Glutamatergic neuron (in vitro differentiated cells): Measurements from ENCODE around the gene TIPRL. TPM values are rescaled to one million over a fixed set of nuclear protein-coding genes. Genes with fewer than 3 reads are reported as not detected.

Source experiments
- DNase-seq: peaks from one replicate; pipeline ENCODE4 v3.0.0; 2022
- H3K27ac Mint-ChIP-seq: one replicate; pipeline ENCODE4 v1.8.0; 2020; ENCODE audit warnings: mild to moderate bottlenecking, mixed read lengths, inconsistent platforms; ENCODE audit not compliant: unreplicated experiment
- H3K27me3 Mint-ChIP-seq: one replicate; pipeline ENCODE4 v1.8.0; 2020; ENCODE audit warnings: mild to moderate bottlenecking, moderate library complexity, mixed read lengths, inconsistent platforms; ENCODE audit not compliant: unreplicated experiment
- H3K36me3 Mint-ChIP-seq: one replicate; pipeline ENCODE4 v1.8.0; 2020; ENCODE audit warnings: mild to moderate bottlenecking, mixed read lengths, inconsistent platforms; ENCODE audit not compliant: unreplicated experiment
- H3K4me1 Mint-ChIP-seq: one replicate; pipeline ENCODE4 v1.8.0; 2020; ENCODE audit warnings: mild to moderate bottlenecking, low read depth, mixed read lengths, inconsistent platforms; ENCODE audit not compliant: unreplicated experiment
- H3K4me3 Mint-ChIP-seq: one replicate; pipeline ENCODE4 v1.8.0; 2020; ENCODE audit warnings: mild to moderate bottlenecking, mixed read lengths, inconsistent platforms; ENCODE audit not compliant: unreplicated experiment
- H3K9me3 Mint-ChIP-seq: one replicate; pipeline ENCODE4 v1.8.0; 2020; ENCODE audit warnings: mild to moderate bottlenecking, moderate library complexity, mixed read lengths, inconsistent platforms; ENCODE audit not compliant: unreplicated experiment
- total RNA-seq: library from RNA; stranded (reverse); fragmentation: NEBNext Ultra II Directional; extraction: Animal tissue kit (Norgen Biotek cat#: 25700); gene quantifications from one replicate; pipeline ENCODE4 v1.2.1, GENCODE V29; 2021; ENCODE audit not compliant: unreplicated experiment
- TF ChIP-seq, protein P1 (sequence below): fragments of 200-600 bp; sonication (generic); IDR thresholded peaks from one replicate; pipeline ENCODE4 v1.5.0; 2021; ENCODE audit not compliant: partially characterized antibody, unreplicated experiment

Gene TIPRL
- total RNA-seq, 1 donor from 2014 or later, result 27.8 TPM

- H3K27ac Mint-ChIP-seq, result no peak overlapping the region
- no peaks in the 10 kb centered on the region for H3K27me3 Mint-ChIP-seq
- no peaks in the 10 kb centered on the region for H3K36me3 Mint-ChIP-seq
- TF ChIP-seq, protein P1, sequence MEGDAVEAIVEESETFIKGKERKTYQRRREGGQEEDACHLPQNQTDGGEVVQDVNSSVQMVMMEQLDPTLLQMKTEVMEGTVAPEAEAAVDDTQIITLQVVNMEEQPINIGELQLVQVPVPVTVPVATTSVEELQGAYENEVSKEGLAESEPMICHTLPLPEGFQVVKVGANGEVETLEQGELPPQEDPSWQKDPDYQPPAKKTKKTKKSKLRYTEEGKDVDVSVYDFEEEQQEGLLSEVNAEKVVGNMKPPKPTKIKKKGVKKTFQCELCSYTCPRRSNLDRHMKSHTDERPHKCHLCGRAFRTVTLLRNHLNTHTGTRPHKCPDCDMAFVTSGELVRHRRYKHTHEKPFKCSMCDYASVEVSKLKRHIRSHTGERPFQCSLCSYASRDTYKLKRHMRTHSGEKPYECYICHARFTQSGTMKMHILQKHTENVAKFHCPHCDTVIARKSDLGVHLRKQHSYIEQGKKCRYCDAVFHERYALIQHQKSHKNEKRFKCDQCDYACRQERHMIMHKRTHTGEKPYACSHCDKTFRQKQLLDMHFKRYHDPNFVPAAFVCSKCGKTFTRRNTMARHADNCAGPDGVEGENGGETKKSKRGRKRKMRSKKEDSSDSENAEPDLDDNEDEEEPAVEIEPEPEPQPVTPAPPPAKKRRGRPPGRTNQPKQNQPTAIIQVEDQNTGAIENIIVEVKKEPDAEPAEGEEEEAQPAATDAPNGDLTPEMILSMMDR, result no peak
- H3K4me3 Mint-ChIP-seq, result no peak overlapping the region
- H3K9me3 Mint-ChIP-seq, result peaks cover 1% of the 10 kb centered on the region
- H3K4me1 Mint-ChIP-seq, result no peaks in the 10 kb centered on the region
- no peak for DNase-seq
Measured at GRCh38 chr1:168220470-168220871, 41.7 kb downstream of the TIPRL start.

DNA sequence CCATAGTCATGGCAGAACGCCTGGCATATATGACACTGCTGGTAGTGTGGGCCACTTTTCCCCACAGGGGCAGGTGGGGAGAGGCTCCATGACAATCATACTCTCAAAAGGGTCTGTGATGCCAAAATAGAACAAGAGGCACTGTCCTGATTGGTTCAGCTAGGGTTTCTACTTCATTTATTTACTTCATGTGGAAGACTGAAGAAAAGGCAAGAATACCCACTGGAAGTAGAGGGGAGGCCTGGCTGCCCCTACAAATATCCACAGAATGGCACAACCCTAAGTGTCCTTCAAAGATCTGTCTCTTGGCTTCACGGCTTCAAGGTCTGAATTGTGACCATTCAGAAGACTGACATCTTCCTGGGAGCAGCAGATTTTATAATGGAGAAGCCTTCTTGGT, 42.5 kb downstream of the TIPRL start:
- no peaks in the 10 kb centered on the region for H3K4me1 Mint-ChIP-seq
- no peaks in the 10 kb centered on the region for H3K36me3 Mint-ChIP-seq
- H3K9me3 Mint-ChIP-seq, result peaks cover 1% of the 10 kb centered on the region
- no peak overlapping the region for H3K27ac Mint-ChIP-seq
- TF ChIP-seq, protein P1, result no peak
- no peak overlapping the region for H3K4me3 Mint-ChIP-seq
- no peak for DNase-seq
- H3K27me3 Mint-ChIP-seq, result no peaks in the 10 kb centered on the region

- no peaks in the 10 kb centered on the region for H3K36me3 Mint-ChIP-seq
- H3K9me3 Mint-ChIP-seq, result peaks cover 3% of the 10 kb centered on the region
- no peaks in the 10 kb centered on the region for H3K27me3 Mint-ChIP-seq
- H3K27ac Mint-ChIP-seq, result no peak overlapping the region
- no peak for DNase-seq
- H3K4me1 Mint-ChIP-seq, result no peaks in the 10 kb centered on the region
- TF ChIP-seq, protein P1, result no peak
- H3K4me3 Mint-ChIP-seq, result no peak overlapping the region
Measured at GRCh38 chr1:168223261-168223660, 44.5 kb downstream of the TIPRL start.

DNA sequence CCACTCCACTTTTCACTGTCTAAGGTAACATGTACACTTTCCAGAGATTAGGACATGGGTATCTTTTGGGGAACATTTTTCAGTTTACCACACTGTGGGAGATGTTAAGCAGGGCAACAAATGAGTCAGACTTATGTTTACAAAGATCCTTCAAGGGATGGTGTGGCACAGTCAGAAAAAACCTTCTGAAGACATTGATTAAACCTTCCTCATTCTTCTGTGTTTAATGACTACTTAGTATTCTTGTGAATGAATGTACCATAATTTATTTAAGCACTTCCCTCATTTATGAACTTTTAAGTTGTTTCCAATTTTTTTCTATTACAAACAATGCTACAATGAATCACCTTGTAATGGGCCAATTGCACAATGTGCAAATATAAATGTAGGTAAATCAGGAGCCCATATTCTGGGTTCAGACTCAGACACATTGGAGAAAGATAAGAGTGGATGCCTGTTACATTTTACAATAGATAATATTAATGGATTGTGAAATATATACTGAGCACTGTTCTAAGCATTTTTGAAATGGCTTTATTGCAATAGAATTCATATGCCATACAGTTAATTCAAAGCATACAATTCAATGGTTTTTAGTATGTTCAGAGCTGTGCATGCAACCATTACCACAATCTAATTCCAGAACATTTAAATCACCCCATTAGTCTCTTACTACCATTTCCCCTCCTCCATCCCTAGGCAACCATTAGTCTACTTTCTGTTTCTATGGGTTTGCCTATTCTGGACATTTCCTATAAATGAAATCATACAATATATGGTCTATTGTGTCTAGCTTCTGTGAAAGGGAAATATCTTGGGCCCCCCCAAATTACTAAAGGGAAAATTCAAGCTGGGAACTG, 45.1 kb downstream of the TIPRL start:
- H3K9me3 Mint-ChIP-seq, result peaks cover 3% of the 10 kb centered on the region
- TF ChIP-seq, protein P1, result no peak
- no peaks in the 10 kb centered on the region for H3K27me3 Mint-ChIP-seq
- no peak for DNase-seq
- H3K36me3 Mint-ChIP-seq, result no peaks in the 10 kb centered on the region
- no peak overlapping the region for H3K4me3 Mint-ChIP-seq
- no peaks in the 10 kb centered on the region for H3K4me1 Mint-ChIP-seq
- H3K27ac Mint-ChIP-seq, result no peak overlapping the region

- Mint-ChIP-seq H3K36me3 (no peaks in the 10 kb centered on the region), H3K4me3 (peak overlapping the region; percentile 87), H3K9me3 (peaks cover 2% of the 10 kb centered on the region), H3K27me3 (no peaks in the 10 kb centered on the region), H3K4me1 (no peaks in the 10 kb centered on the region), H3K27ac (peak overlapping the region; percentile 89)
- DNase-seq, result no peak
- TF ChIP-seq, protein P1, result no peak
Measured at GRCh38 chr1:168224991-168225390, 46.2 kb downstream of the TIPRL start.
